Testis (tissue), 2 donors: ENCODE data around the gene DDX59.

Experiments
- CTCF ChIP-seq, 3 experiments: fragments of 450-650 bp in 2 of 3; fragments of 200-600 bp in 1 of 3; sonication (generic) in 1 of 3; IDR thresholded peaks; one replicate each; pipeline ENCODE4 v1.5.1; 2016 to 2019; ENCODE audit warnings: antibody characterized with exemption in 3 of 3, mild to moderate bottlenecking in 2 of 3, moderate library complexity in 1 of 3
- POLR2A ChIP-seq: fragments of 450-650 bp; IDR thresholded peaks from one replicate; pipeline ENCODE4 v1.6.1; 2017; ENCODE audit warnings: antibody characterized with exemption, mild to moderate bottlenecking, moderate library complexity

GRCh38 chr1:200694738-200695137, 25.0 kb upstream of the DDX59 start:
- TF ChIP-seq CTCF (IDR thresholded peaks at IDR 0.05) (no peak), POLR2A (no peak)
